IMR-90 (cell line): ENCODE data around the gene BAZ2A.
"Not testable (repeated sequence)": the region's sequence is repeated elsewhere in the genome, so short reads cannot be mapped to it uniquely, and the experiment has no call there.

Source experiments
- CHD1 ChIP-seq: IDR thresholded peaks from 2 replicates; pipeline ENCODE4 v1.6.1; 2012; ENCODE audit warnings: low read depth, low read length, improper control_type of control experiment
- MAFK ChIP-seq: IDR thresholded peaks from 2 replicates; pipeline ENCODE4 v1.6.1; 2012; ENCODE audit warnings: low read depth, low read length, improper control_type of control experiment
- RAD21 ChIP-seq: IDR thresholded peaks from 2 replicates; pipeline ENCODE4 v1.6.1; 2012; ENCODE audit warnings: low read length, improper control_type of control experiment
- RFX5 ChIP-seq: IDR thresholded peaks from 2 replicates; pipeline ENCODE4 v1.8.0; 2012; ENCODE audit warnings: low read depth, mild to moderate bottlenecking, low read length, moderate library complexity
- TF ChIP-seq, protein P1 (sequence below): conservative IDR thresholded peaks from 2 replicates; pipeline ENCODE4 v1.5.1; 2012; ENCODE audit warnings: mild to moderate bottlenecking, low read depth, low read length, improper control_type of control experiment

DNA sequence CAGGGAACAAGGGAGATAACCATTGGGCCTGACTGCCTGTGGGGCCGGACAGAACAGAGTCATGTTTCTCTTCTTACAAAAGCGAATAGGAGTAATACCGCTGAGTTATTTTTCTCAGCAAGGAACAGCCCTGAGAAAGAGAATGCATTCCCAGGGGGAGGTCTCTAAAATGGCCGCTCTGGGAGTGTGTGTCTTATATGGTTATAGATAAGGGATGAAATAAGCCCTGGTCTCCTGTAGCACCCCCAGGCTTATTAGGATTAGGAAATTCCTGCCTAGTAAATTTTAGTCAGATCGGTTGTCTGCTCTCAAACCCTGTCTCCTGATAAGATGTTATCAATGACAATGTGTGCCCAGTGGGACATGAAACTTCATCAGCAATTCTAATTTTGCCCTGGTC is 23.7 kb upstream of the BAZ2A start:
- TF ChIP-seq, protein P1, sequence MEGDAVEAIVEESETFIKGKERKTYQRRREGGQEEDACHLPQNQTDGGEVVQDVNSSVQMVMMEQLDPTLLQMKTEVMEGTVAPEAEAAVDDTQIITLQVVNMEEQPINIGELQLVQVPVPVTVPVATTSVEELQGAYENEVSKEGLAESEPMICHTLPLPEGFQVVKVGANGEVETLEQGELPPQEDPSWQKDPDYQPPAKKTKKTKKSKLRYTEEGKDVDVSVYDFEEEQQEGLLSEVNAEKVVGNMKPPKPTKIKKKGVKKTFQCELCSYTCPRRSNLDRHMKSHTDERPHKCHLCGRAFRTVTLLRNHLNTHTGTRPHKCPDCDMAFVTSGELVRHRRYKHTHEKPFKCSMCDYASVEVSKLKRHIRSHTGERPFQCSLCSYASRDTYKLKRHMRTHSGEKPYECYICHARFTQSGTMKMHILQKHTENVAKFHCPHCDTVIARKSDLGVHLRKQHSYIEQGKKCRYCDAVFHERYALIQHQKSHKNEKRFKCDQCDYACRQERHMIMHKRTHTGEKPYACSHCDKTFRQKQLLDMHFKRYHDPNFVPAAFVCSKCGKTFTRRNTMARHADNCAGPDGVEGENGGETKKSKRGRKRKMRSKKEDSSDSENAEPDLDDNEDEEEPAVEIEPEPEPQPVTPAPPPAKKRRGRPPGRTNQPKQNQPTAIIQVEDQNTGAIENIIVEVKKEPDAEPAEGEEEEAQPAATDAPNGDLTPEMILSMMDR, result not testable (repeated sequence)
- not testable (repeated sequence) for TF ChIP-seq RFX5, CHD1, RAD21, MAFK
